Osteocyte (in vitro differentiated cells): Measurements from ENCODE around the gene NSRP1. TPM values are rescaled to one million over a fixed set of nuclear protein-coding genes. Genes with fewer than 3 reads are reported as not detected.
A peak's percentile ranks its signal among the peaks of the same experiment; 100 is the strongest.

ENCODE experiments used
- DNase-seq: peaks from one replicate; pipeline ENCODE4 v3.0.0; 2021; ENCODE audit warnings: mixed read lengths; ENCODE audit not compliant: unreplicated experiment; ENCODE audit errors: extremely low spot score
- H3K27ac Mint-ChIP-seq: one replicate; pipeline ENCODE4 v1.8.0; 2021; ENCODE audit warnings: mild to moderate bottlenecking, mixed read lengths; ENCODE audit not compliant: unreplicated experiment
- H3K27me3 Mint-ChIP-seq: one replicate; pipeline ENCODE4 v1.8.0; 2021; ENCODE audit warnings: mixed read lengths; ENCODE audit not compliant: unreplicated experiment
- H3K36me3 Mint-ChIP-seq: one replicate; pipeline ENCODE4 v1.8.0; 2021; ENCODE audit warnings: mixed read lengths; ENCODE audit not compliant: unreplicated experiment
- H3K4me1 Mint-ChIP-seq: one replicate; pipeline ENCODE4 v1.8.0; 2021; ENCODE audit warnings: mixed read lengths; ENCODE audit not compliant: unreplicated experiment
- H3K4me3 Mint-ChIP-seq: one replicate; pipeline ENCODE4 v1.8.0; 2021; ENCODE audit warnings: mild to moderate bottlenecking, moderate library complexity, mixed read lengths; ENCODE audit not compliant: unreplicated experiment
- H3K9me3 Mint-ChIP-seq: one replicate; pipeline ENCODE4 v1.8.0; 2021; ENCODE audit warnings: mixed read lengths; ENCODE audit not compliant: unreplicated experiment
- total RNA-seq: library from RNA; stranded (reverse); gene quantifications from 2 replicates; pipeline ENCODE4 v1.2.1, GENCODE V29; 2021
- TF ChIP-seq, protein P1 (sequence below): fragments of 200-600 bp; sonication (generic); IDR thresholded peaks from 2 replicates; pipeline ENCODE4 v1.5.0; 2021; ENCODE audit warnings: antibody characterized with exemption, mild to moderate bottlenecking, moderate library complexity

The NSRP1 gene
- total RNA-seq, 1 donor from 2014 or later: 26.5 TPM

DNA sequence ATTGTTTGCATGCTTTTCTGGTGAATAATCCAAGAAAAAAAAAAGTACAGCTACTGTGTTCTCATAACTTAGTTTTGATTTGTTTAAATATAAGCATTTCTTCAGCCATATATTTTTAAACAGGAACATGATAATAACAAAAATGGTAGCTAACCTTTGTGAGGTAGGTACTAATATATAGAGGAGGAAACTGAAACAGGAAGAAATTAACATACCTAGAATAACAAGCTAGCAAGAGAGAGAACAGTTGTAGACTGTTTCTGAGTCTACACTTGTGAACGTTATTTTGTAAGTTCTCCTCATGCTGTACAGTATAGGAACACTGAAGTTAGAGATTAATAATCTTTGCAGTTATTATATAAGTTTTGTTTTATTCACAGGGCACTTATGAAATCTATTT is 49.3 kb downstream of the NSRP1 start:
- TF ChIP-seq, protein P1, sequence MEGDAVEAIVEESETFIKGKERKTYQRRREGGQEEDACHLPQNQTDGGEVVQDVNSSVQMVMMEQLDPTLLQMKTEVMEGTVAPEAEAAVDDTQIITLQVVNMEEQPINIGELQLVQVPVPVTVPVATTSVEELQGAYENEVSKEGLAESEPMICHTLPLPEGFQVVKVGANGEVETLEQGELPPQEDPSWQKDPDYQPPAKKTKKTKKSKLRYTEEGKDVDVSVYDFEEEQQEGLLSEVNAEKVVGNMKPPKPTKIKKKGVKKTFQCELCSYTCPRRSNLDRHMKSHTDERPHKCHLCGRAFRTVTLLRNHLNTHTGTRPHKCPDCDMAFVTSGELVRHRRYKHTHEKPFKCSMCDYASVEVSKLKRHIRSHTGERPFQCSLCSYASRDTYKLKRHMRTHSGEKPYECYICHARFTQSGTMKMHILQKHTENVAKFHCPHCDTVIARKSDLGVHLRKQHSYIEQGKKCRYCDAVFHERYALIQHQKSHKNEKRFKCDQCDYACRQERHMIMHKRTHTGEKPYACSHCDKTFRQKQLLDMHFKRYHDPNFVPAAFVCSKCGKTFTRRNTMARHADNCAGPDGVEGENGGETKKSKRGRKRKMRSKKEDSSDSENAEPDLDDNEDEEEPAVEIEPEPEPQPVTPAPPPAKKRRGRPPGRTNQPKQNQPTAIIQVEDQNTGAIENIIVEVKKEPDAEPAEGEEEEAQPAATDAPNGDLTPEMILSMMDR: no peak
- DNase-seq: no peak
- no peaks in the 10 kb centered on the region for H3K9me3 Mint-ChIP-seq
- H3K36me3 Mint-ChIP-seq: peaks cover 21% of the 10 kb centered on the region
- H3K27me3 Mint-ChIP-seq: no peaks in the 10 kb centered on the region
- H3K4me1 Mint-ChIP-seq: peaks cover 17% of the 10 kb centered on the region
- H3K4me3 Mint-ChIP-seq: no peak overlapping the region
- peak overlapping the region; percentile 54 for H3K27ac Mint-ChIP-seq

DNA sequence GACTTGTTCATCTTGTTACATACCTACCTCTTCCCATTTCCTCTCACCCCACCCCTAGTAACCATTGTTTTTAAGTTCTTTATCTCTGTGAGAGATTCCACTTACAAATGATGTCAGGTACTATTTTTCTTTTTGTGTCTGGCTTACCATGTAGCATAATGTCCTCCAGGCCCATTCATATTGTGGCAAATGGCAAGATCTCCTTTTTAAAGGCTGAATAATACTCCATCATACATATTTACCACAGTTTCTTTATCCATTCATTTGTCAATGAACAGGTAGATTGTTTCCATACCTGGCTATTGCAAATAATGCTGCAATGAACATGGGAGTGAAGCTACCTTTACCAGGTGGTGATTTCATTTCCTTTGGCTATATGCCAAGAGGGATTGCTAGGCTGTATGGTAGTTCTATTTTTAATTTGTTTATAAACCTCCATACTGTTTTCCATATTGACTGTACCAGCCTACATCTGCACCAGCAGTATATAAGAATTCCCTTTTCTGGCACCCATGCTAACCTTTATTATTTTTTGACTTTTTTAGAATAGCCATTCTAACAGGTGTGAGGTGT is 53.9 kb downstream of the NSRP1 start:
- Mint-ChIP-seq H3K9me3 (no peaks in the 10 kb centered on the region), H3K4me3 (no peak overlapping the region), H3K4me1 (peaks cover 15% of the 10 kb centered on the region), H3K36me3 (peaks cover 35% of the 10 kb centered on the region), H3K27ac (no peak overlapping the region), H3K27me3 (no peaks in the 10 kb centered on the region)
- DNase-seq: no peak
- TF ChIP-seq, protein P1: no peak

DNA sequence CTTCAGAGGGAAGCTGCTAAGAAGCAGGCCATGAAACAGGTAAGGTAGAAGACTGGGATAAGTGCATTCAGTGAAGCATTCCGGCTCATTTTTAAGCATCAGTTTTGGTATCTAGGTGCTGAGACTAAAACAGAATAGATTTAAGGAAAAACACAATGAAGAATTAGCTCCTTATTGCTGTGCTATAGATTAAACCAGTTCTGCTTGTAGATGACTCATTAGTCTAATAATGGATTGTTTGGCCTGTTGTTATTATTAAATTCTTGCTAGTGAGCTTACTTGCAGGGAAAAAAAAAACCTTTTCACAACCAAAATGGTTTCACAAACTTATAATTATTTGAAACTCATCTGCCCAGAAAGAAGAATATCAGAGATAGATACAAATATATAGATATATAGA is 55.9 kb downstream of the NSRP1 start:
- Mint-ChIP-seq H3K36me3 (peaks cover 33% of the 10 kb centered on the region), H3K4me1 (peaks cover 5% of the 10 kb centered on the region), H3K27ac (no peak overlapping the region), H3K9me3 (no peaks in the 10 kb centered on the region), H3K4me3 (no peak overlapping the region), H3K27me3 (no peaks in the 10 kb centered on the region)
- DNase-seq: no peak
- TF ChIP-seq, protein P1: no peak

DNA sequence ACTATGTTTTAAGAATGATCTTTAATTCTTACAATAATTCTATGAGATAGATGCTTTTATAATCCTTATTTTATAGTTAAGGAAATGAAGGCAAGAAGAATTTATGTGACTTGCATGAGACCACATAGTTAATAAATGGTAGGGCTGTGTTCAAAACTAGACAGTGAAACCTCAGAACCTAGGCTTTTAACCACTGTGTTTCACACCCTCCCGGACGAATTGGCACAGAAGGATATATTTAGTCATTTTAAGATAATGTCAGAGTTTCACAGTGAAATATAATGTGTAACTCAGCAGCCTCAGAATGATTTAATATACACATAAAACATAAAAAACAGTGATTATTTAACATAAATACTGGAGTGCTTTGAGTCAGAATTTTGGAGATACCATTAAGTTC is 57.0 kb downstream of the NSRP1 start:
- no peak overlapping the region for H3K4me3 Mint-ChIP-seq
- no peak for DNase-seq
- no peak overlapping the region for H3K27ac Mint-ChIP-seq
- H3K27me3 Mint-ChIP-seq: no peaks in the 10 kb centered on the region
- TF ChIP-seq, protein P1: no peak
- peaks cover 42% of the 10 kb centered on the region for H3K36me3 Mint-ChIP-seq
- H3K4me1 Mint-ChIP-seq: peaks cover 5% of the 10 kb centered on the region
- H3K9me3 Mint-ChIP-seq: no peaks in the 10 kb centered on the region

DNA sequence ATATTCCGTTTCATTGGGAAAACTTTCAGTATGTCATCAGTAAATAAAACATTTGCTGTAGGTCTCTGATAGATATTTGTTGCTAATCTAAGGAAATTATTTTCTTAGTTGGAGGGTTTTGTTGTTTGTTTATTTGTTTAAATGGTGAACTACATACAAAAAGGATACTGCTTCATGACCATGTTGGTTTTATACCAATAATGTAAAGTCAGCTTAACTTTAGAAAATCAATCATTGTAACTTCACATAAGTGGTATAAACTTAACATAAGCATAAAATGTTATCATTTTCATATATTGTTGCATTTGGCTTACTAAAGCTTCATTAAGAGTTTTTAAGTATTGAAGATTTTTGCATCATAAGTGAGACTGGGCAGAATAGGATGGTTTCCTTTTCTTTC is 57.9 kb downstream of the NSRP1 start:
- Mint-ChIP-seq H3K36me3 (peaks cover 43% of the 10 kb centered on the region), H3K4me3 (no peak overlapping the region), H3K4me1 (peaks cover 2% of the 10 kb centered on the region), H3K9me3 (no peaks in the 10 kb centered on the region), H3K27me3 (no peaks in the 10 kb centered on the region), H3K27ac (no peak overlapping the region)
- DNase-seq: no peak
- TF ChIP-seq, protein P1: no peak
